Testis (tissue), 2 donors: ENCODE data around the gene GCNT1.

Experiments
- CTCF ChIP-seq, 3 experiments: fragments of 450-650 bp in 2 of 3; fragments of 200-600 bp in 1 of 3; sonication (generic) in 1 of 3; IDR thresholded peaks; one replicate each; pipeline ENCODE4 v1.5.1; 2016 to 2019; ENCODE audit warnings: antibody characterized with exemption in 3 of 3, mild to moderate bottlenecking in 2 of 3, moderate library complexity in 1 of 3
- POLR2A ChIP-seq: fragments of 450-650 bp; IDR thresholded peaks from one replicate; pipeline ENCODE4 v1.6.1; 2017; ENCODE audit warnings: antibody characterized with exemption, mild to moderate bottlenecking, moderate library complexity

GRCh38 chr9:76414661-76415060 lies 44.3 kb upstream of the GCNT1 start:
- TF ChIP-seq CTCF (IDR thresholded peaks at IDR 0.05) (no peak), POLR2A (no peak)
